ENCODE data around the gene KIF25.
"Not testable (repeated sequence)": the region's sequence is repeated elsewhere in the genome, so short reads cannot be mapped to it uniquely, and the experiment has no call there.

Gene KIF25

DNA sequence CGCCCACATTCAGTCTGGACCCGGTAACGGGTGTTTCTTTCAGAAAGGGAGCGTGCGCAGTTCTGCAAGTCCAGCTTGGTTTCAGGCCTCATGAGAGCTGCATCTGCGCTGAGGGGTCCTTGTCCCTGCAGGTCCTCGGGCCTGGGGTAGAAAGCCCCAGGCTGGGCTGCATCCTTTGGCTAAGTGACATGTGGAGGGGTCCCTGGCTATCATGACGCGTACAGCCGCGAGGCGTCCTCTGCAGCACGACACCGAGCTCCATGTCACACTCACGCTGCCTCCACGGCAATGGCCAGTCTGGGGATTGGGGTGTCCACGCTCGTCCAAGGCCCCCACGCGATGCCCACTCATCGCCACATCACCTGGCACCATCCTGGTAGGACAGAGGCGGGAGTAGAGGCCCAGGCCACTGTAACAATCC is 1.7 kb upstream of the KIF25 start:
- DNase-seq (ENCODE audit: low spot score), result no peak

DNA sequence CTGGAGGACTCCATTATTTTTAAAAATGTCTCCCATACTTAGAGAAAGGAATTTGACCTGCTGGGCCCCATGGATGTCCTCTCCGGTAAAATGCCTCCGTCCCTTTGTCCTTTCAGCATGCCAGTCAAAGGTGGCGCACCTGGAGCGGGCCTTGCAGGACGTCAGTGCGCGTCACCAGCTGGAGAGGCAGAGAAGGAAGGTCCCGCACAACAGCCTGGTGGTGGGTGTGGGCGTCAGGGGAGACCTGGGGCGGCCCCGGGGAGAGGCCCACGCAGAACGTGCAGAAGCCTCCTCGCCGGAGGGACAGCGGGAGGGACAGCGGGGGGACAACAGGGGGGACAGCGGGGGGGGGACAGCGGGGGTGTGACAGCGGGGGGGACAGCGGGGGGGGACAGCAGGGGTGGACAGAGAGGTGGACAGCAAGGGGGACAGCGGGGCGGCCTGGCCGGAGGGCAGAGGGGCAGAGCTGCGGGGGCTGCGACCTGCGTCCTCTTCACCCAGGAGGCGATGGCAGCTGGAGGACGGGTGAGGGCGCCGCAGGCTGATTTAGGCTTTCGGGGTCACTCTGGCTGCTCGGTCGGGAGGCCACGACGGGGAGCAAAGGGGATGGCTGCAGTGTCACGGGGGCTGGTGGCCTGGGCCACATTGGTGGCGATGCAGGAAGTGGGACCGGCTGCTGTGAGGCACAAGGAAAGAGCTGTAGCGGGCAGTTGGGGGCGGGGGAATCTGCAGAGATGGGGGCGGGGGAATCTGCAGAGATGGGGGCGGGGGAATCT is 859 bp upstream of the KIF25 start:
- no peak for DNase-seq (ENCODE audit: low spot score)

DNA sequence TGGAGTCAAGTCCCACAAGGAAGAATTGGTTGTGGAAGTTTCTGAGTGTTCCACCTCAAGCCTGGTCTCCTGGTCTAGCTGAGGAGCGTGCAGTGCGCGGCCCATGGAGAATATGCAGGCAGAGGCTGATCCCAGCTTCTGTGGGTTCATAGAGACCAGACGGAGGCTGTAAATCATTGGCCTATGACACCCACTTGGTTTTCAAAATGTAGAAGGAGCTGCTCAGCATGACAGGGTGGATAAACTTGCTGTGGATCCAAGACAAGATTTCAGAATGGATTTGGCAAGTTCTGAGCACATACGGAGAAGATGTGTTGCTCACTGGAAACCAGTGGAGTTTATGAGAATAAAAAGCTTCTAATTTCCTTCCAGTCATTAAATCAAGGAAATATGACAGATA is 744 bp downstream of the KIF25 start:
- DNase-seq (ENCODE audit: low spot score), result no peak

DNA sequence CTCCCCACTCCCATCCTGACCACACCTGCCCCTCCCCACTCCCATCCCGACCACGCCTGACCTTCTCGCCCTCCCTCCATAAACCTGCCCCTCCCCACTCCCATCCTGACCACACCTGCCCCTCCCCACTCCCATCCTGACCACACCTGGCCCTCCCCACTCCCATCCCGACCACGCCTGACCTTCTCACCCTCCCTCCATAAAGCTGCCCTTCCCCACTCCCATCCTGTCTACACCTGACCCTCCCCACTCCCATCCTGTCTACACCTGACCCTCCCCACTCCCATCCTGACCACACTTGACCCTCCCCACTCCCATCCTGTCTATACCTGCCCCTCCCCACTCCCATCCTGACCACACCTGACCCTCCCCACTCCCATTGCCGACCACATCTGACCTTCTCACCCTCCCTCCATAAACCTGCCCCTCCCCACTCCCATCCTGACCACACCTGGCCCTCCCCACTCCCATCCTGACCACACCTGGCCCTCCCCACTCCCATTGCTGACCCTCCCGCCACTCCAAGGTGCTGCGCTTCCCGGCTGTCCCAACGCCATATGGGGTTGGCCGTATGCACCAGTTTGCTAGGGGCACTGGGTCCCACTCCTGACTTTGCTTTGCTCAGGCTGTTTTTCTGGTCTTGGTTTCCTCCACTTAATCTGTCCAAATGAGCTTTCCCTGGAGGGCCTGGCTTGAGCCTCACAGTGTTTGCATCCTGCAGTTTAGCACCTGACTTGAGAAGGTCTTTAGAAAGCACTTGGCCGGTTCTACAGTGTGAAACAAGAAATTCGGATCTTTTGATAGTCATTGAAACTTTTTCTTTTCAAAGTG is 2.9 kb downstream of the KIF25 start:
- no peak for DNase-seq (ENCODE audit: low spot score)

DNA sequence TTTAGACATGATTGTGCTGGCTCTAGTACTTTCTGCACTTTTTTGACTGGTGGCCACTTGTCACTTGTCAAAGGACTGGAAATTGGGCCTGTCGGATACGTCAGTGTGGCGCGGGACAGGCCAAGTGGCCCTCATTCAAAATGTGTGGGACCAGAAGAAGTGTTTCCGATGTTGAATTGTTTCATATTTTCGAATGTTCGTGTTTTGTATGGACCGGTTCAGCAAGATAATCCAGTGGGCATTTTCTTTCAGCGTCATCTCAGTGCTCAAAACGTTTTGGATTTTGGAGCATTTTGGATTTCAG is 3.5 kb downstream of the KIF25 start:
- no peak for DNase-seq (ENCODE audit: low spot score)

DNA sequence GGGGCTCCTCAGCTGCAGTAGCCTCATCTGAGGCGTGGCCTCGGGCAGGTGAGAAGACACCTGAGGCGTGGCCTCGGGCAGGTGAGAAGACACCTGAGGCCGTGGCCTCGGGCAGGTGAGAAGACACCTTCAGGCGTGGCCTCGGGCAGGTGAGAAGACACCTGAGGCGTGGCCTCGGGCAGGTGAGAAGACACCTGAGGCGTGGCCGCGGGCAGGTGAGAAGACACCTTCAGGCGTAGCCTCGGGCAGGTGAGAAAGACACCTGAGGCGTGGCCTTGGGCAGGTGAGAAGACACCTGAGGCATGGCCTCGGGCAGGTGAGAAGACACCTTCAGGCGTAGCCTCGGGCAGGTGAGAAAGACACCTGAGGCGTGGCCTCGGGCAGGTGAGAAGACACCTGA is 4.0 kb downstream of the KIF25 start:
- not testable (repeated sequence) for DNase-seq (ENCODE audit: low spot score)

DNA sequence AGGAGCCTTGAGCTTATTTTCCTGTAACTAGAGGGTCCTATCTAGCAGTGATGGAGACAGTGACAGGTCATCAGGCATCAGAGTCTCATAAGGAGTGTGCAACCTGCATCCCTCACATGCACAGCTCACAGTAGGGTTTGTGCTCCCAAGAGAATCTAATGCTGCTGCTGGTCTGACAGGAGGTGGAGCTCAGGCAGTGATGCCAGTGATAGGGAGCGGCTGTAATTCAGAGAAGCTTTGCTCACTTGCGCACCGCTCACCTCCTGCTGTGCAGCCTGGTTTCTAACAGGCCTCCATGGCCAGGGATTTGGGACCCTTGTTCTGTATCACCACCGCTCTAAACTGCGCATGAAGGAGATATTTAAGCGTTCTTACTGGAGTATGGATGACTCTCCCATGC is 5.3 kb downstream of the KIF25 start:
- DNase-seq (ENCODE audit: low spot score), result no peak

DNA sequence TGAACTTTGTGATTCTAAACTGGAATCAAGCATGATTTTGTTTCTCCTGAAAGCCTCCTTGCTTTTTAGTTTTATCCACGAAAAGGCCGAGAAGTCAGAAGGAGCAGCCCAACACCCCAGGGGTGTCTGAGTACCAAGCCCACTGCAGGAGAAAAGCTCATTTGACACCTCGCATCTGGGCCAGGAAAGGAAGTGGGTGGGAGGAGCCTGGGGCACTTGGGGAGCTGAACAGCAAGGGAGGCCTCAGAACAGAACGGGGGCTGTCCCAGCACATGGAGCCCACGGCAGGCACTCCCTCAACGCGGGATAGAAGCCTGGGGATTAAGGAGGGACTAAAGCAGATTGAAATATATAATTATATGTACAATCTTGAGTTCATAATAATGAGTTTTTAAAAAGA is 6.6 kb downstream of the KIF25 start:
- no peak for DNase-seq (ENCODE audit: low spot score)

DNA sequence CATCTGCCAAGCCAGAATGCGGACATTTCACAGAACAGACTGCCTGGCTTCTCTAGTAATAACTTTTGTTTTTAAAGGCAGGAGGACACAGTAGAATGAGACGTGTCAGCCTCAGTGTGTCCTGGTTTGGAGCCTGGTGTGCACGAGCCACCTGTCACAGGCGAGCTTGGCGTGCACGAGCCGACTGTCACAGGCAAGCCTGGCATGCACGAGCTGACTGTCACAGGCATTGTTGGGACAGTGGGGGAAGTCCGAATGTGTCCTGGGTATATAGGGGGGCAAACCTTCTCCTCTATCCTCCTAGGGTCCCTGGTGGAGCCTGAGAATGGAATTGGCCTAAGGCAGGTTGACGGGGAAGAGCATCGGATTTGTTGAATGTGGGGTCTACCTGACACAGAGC is 7.5 kb downstream of the KIF25 start:
- no peak for DNase-seq (ENCODE audit: low spot score)

DNA sequence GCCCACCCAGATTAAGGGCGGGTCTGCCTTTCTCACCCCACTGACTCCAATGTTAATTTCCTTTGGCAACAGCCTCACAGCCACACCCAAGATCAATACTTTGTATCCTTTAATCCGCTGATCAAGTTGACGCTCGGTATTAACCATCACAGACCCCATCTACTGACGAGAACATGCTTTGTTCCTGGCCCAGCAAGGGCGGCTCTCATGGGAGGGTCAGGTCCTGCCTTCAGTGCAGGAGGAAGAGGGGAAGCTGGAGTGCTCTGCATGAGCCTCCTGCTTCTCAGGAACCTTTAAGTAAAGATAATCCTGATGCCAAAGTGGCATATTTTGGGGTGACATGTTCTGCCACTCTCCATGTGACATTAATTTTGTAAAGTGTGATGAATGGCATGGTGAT is 8.3 kb downstream of the KIF25 start:
- DNase-seq (ENCODE audit: low spot score), result no peak

DNA sequence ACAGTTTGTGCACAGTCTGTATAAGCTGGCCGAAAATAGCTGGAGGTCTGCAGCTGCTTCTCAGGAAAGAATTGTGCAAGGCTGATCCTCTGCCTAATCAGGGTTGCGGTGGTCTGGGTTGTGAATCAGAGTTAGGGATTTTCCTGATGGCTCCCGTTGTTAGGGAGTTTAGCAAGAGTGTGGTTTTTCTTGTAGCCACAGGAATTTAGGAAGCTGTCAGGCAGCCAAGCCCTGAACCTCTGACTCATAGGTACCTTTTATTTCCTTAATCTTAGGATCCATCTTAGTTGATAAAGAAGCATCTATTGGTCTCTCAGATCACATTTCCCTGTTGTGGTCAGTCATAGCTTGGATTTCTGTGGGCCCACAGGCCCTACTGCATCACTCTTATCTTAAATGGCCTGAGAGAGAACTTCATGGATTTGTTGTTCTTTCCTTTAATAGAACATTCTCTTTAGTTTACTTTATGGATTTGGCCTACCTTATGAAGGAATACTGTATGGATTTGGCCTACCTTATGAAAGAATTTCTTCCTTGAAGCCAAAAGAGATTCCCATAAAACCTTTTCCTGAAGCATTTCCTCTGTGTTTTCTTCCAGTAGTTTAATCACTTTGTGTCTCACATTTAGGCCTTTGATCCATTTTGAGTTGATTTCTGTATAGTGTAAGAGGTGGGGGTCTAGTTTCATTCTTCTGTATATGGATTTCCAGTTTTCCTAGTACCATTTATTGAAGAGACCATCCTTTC is 10.3 kb downstream of the KIF25 start:
- no peak for DNase-seq (ENCODE audit: low spot score)

DNA sequence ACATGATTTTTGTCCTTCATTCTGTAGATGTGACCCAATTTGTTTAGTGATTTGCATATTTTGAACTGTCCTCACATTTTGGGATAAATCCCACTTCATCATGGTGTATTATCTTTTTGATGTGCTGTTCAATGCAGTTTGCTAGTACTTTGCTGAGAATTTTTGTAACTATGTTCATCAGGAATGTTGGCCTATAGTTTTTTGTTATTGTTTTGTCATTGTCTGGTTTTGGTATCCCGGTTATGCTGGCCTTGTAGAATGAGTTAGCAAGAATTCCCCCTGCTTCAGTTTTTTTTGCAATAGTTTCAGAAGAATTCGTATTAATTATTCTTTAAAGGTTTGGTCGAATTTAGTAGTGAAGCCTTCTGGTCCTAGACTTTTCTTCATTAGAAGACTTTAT is 11.9 kb downstream of the KIF25 start:
- no peak for DNase-seq (ENCODE audit: low spot score)

DNA sequence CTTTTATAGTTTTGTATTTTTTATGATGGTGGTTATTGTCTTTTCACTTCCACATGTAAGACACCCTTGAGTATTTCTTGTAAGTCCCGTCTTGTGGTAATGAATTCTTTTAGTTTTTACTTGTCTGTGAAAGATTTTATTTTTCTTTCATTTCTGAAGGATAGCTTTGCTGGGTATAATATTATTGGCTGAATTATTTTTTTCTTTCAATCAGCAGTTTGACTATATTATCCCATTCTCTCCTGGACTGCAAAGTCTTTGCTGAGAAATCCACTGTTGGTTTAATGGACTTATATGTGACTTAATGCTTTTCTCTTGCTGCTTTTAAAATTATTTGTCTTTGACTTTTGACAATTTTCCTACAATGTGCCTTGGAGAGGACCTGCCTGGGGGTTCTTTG is 13.8 kb downstream of the KIF25 start:
- no peak for DNase-seq (ENCODE audit: low spot score)

DNA sequence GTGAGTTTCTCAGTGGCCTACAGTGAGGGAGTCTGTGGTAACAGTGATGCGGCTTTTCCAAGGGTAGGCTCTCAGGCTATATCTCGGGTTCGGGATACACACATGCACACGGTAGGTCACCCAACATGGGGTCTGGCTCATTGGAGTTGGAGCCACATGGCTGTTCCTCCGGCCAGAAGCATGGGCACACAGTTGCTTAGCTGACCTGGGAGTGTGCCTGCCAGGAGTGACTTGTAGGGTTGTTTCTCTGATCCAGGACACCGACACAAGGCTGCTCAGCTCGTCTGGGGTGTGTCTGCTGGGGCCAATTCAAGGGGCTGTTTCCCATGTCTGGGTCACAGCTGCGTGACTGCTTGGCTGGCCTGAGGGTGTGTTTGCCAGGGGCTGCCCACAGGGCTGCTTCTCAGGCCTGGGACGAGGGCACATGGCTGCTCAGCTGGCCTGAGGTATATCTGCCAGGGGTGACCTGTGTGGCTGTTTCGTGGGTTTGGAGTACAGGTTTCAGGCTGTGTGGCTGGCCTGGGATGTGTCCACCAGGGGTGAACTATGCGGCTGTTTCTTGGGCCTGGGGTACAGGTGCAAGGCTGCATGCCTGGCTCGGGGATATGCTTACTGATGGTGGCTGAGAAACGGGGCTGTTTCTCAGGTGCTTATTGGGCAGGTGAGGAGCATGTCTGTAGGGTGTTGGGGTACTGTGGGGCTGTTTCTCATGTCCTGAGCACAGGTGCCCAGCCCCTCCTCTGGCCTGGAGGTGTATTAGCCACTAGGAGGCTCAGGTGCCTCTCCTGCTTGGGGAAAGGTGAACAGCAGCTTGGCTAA is 15.2 kb downstream of the KIF25 start:
- DNase-seq (ENCODE audit: low spot score), result no peak

DNA sequence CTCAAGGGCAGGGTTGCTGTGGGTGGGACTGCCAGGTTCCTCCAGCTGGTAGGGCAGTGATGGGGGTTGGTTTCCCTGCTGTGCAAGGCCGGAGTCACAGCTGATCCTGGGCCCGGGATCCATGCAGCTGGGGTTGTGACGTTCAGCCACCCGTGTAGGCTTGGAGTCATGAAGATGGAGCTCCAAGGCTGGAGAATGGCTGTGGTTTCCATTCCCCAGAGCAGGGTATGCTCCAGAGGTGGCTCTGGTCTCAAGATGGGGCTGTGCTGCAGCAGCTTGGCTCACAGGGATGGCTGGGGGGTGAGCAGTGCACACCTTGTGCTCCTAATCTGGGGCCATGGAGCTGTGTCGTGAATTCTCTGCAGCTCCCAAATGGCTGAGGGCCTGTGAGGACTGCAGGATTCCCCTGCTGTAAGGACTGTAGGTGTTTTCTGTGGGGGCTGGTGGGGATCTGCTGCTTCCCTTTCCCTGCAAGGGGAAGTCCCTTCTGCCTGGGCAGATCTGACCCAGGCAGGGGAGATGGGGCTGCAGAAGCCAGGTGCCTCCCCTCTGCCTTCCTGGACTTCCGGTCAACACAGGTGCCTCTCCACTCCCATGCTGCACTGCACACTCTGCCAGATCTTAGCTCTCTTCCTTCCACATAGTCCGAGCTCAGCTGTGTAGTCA is 15.9 kb downstream of the KIF25 start:
- DNase-seq (ENCODE audit: low spot score), result no peak

DNA sequence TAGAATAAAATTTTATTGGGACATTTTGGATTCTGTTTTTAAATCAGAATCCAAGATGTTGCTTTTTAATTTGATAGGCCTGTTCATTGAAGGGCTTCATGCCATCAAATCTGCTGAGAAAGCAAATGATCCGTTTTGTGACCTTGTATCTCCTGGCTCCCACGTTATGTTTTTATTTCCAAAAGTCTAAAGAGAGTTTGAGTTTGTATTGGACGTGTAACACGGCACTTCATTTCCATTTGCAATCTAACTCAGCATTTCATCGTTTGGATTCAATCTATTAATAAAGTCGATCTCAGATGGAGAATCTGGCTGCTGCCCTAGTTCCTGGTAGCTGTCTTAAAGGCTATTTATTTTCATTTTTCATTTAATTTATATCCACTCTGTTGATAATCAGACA is 17.0 kb downstream of the KIF25 start:
- no peak for DNase-seq (ENCODE audit: low spot score)

DNA sequence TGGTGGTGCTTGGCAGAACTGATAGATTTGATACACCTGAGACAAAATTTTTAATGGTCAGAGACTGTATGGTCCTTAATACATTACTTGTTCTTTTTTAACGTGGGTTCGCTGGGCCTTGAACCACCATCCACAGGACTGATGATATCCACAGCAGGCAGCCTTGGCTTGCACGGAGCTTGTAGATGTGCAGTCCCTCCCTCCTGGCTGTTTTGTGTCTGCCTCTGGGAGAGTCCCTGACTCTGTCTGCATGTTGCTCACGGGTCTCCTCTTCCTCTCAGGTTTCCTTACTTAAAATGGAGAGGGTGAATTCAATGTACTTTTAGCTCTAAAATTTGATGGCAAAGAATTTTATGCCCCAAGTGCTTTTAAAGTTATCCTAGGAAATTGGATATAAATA is 17.5 kb downstream of the KIF25 start:
- no peak for DNase-seq (ENCODE audit: low spot score)

DNA sequence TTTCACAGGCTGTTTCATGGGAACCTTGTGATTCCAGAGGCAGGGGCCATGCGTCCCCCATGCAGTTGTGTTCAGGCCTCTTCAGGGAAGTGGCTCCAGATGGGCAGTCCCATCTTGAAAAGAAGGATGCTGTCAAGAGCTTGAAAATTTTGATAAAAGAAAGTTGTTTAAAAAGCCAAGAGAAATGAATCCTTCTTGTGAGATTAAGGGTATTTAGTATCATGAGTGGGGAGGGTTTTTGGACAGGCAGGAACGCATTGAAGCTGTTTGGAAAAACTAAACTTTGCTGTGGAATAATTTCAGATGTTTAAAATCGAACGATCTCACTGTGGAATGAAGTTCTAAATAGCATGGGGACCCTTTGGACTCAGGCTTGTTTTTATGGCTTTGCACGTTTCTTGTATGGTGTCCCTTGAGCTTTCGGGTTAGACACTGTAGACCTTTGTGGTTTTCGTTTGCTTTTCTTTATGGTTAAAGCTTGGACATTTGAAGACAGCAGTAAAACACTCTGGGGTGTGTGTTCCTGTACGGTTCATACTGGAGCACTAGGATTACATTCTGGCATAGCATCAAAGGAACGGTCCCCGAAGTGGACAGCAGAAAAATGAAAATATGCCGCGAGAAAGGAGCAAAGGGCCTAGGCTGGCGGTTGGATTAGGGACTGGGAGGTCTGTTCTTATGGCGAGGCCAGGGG is 18.2 kb downstream of the KIF25 start:
- DNase-seq (ENCODE audit: low spot score), result no peak

DNA sequence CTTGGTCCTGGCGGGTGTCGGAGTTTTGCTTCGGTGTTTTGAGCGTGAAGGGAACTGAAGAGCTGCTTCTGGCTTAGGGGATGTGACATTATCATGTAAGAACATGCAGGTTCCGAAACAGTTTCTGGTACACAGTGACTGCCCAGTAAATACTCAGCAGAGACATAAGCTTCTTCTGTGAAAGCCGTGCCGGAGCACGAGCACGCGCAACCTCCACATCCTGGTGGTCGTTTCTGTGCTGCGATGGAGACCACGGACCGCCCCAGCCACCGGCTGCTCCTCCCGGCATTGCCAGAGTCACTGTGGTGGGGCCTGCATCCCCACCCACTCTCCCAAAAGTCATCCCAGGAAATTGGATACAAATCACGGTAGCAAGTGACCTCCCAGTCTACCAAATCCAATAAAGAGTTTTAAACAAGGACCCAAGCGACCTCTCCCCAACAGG is 18.7 kb downstream of the KIF25 start:
- DNase-seq (ENCODE audit: low spot score), result no peak

DNA sequence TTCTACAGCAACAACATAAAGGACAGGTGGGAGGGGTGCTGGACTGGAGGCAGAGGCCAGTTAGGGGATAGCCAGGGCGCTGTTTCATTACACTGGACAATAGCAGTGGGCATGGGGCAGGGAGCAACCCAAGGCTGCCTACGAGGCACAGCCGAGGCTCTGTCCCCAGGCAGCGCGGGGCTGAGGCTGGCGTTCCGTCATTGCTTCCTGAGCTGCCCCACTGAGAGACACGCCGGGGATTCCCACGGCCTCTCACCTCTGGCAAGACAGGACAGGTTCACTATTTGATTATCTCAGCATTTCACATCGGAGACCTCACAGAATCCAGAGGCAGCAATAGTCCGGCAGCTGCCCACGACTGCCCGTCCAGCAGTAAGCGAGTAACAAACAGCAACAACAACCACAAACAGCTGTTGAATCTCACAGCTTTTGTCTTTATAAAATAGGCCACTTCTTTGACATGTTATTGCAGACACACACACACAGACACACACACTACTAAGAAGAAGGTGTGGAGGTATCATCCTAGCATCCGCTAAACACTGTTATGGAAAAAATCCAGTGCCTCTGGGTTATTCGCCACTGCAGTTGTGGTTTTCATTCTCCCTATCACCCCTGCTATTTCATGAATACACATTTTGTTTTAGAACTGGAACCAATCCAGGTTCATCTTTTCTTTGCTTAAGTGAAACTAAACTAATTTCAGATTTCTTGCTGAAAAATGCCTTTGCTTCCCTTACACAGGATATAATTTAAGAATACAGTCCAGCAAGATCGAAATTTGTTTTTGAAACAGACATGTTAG is 19.5 kb downstream of the KIF25 start:
- DNase-seq (ENCODE audit: low spot score), result no peak
